SKM-1 (cell line): ENCODE results near the gene CACNB2.
A peak's percentile ranks its signal among the peaks of the same experiment; 100 is the strongest.

Experiments used
- DNase-seq: peaks from one replicate; lab custom pipeline; 2025; ENCODE audit not compliant: unreplicated experiment; lab: John Stamatoyannopoulos, UW

The CACNB2 gene

DNA sequence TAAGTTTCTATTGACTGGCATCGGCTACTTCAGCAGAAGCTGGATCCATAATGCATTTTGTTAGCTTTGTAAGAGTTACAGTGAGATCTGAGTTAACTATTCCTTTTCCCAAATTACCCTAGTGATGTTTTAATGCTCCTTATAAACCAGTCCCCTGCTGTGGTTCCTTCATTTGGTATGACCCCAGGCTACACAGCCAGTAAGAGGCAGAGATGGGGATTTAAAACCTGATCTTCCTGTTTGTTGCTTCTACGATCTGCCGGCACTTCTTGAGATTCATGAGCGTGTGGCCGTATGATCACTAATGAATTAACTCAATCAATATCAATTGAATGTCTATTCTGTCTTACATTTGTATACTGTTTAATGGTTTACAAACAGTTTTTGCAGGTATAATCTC, 86.1 kb downstream of the CACNB2 start:
- no peak for DNase-seq

DNA sequence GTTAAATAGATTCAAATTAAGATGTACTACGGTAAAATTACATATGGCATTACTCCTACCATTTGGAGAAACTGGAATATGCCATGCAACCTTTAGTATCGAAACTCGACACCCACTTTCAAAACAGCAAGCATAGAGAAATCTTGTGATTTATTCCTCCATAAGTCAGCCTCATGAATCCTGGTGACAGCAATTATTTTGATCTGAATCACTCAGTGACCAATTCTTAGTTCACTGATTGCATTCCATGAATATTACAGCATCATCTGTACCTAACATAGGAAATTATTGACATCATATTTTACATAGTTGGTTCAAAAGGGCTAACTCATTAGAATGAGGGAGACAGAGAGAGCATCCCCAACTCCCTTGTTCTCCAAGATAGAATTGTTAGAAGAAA, 89.6 kb downstream of the CACNB2 start:
- no peak for DNase-seq

DNA sequence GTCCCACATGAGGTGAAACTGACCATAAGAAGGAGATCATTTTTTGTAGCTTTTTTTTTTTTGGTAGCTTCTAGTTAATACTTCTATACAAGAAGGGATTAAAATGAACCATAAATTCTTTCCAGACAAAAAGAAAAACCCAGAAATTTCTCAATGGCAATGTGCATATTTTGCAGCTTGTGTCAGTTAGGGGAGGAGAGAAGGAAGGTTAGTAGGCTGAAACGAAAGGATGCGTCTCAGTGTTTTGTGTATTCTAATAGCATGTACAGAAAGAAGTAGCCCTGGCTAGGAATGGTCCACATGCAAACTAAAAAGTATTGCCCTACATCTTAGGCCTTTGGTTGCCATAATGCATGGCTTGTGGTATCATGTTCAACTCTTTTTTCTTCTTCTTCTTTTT, 90.6 kb downstream of the CACNB2 start:
- no peak for DNase-seq

DNA sequence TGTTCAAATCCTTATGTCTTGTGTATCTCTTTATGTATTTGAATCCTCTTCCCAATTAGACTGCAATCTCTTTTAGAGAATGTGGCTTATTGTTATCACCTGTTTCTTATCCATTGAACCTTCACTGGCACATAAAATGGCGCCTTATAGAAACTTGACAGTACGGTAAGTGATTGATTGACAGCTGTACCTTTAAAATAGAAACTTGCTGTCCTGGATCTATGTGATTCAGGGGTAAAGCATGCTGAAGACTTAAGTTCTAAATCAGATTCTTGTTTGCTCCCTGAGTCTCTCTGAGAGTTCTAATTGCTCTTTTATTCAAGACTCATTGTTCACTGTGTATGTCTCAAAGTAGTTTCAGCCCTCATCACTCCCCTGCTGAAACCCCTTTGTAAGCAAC, 91.3 kb downstream of the CACNB2 start:
- DNase-seq, result no peak

DNA sequence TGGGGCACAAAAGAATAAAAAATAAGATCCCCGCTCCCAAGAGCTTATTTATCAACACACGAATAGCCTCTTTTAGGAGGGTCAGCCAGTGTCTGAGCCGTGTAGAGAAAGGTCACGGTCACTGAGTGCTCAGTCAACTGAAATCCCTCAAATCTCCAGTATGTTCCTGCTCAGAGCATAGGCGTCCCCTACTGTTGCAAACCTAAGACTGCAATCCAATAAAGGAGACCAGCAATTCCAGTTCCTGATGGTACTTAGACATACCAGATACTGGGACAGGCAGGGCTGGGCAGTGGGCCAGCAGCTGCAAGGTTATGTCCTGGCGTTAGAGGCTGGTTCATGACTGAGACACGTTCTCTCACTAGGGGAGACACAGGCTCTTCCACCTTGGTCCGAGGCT, 93.6 kb downstream of the CACNB2 start:
- no peak for DNase-seq

DNA sequence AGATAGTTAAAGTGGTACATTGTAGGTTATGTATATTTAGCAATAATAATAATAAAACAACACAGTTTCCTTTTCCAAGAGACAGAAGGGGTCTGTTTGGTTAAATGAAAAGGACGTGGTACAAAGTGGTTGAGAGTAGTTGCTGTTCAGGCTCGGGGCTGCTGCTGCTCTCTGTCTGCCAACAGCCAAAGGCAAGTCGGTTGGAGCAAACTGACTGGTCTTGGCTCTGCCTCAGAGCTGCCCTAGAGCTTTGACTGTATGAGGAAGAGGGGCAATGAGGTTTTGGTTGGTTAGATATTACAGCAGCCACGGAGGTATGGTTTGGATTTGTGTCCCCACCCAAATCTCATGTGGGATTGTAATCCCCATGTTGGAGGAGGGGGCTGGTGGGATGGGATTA, 95.3 kb downstream of the CACNB2 start:
- DNase-seq, result no peak

DNA sequence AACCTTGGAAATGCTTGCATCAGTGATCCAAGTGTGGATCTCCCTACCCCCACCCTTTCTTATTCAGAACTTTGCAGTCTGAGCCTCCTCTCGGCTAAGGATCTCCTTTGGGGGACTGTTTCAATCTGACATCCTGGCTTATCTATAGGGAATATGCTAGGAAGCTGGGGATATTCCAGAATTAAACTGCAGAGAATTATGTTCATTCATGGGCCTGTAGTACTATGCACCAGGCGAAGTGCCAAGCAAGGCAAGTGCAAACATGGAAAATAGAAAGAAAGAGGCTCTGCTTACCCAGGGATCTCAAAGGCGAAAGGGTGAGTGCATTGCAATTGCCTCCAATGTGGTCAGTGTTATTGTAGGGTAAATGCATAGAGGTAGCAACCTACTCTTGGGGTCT, 96.5 kb downstream of the CACNB2 start:
- no peak for DNase-seq

DNA sequence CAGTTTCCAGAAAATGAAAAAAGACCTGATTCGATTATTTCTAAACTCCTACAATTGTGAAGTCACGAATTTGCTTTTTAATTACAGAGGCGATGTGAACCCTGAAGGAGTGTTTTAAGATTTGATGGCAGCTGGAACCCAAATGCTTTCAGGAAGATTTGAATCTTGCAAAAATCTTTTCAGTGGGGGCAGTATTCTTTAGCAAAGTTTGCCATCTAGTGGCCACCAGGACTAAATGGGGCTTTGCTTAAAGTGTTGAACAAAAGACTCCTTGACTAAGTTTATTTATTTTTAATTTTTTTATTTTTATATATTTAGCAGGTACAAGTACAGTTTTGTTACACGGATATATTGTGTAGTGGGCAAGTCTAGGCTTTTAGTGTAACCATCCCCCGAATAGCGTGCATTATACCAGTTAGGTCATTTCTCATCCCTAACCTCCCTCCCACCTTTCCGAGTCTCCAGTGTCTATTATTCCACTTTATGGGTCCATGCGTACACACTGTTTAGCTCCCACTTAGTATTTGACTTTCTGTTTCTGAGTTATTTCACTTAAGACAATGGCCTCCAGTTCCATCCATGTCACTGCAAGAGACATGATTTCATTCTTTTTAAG, 98.8 kb downstream of the CACNB2 start:
- DNase-seq, result no peak

DNA sequence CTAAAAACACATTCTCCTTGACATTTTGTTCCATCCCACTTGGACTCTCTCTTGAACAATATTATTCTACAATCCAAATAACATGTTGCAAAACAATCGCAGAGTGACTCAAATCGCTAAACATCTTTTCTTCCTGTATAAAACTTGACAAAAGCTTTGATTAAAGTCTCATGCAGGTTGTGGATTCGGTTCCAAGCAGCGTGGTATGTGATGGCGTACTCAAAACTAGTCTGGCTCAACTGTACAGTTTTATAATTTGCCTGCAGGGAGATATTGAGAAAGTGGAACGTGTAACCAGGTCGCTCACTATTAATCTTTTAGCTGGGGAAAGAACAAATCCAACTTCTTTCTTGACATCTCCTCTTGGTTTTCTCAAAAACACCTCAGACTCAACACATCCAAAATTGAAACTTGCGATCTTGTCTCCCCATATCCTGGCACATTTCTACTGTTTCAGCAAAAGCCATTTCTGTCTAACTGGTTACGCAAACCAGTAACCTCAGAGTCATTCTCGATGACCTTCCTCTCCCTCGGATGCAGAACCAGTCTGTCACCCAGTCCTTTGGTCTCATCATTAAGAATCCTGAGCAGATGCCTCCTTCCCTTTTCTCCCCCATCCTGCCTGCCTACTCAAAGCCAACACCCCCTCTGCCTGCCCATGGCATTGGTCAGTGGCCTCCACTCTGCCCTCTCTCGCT, 100.1 kb downstream of the CACNB2 start:
- DNase-seq, result peak; percentile 18

DNA sequence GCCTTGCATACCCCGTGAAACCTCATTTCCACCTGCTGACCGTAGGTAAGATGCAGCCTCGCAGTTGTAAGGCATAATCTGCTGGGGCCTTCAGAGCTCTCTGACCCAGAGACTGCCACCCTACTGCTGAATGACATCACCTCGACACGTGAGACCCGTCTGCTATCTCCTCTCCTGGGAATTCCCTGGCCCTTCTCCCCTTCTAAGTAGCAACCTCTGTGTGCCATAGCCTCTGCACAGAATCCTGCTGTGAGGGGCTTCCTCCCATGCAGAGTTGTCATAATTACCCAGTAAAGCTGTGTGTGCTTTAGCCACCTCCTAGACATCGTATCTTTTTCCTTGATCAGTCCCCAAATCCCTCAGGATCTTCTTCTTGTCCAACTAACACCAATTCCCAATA, 106.7 kb downstream of the CACNB2 start:
- DNase-seq, result no peak

DNA sequence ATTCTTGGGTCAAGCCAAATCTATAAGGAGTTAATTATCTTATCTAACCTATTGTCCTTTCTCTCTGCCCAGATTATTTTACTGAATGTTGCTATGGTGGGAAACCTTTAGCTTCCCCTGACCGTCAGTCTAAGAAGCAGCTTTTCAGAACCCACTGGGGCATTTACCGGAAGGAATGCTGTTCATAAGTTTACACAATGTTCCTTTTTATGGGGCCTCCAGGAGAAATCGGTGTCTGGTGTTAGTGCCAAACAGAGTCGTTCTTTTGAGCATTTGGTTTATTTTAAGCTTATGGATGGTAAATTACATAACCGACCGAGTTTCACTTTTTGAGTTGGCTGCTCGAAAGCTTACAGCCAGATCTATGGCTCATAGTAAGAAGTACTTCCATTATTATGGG, 111.9 kb downstream of the CACNB2 start:
- DNase-seq, result no peak

DNA sequence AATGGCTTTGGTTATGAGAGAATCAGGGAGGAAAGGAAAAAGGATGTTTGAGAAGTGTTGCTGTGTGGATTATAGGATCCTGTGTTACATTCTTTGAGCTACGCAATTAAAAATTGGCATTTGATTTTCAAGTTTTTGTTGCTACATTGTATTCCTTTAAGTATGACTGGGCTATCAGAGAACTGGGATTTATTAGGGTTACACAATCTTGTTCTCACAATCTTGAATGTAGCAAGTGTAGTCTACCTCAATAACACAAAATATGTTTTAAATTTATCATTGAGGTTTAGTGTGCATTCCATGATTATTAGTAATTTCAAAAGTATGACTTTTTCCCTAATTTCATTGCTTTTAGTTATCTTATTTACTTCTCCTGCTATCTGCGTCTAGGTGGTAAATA, 113.9 kb downstream of the CACNB2 start:
- no peak for DNase-seq

DNA sequence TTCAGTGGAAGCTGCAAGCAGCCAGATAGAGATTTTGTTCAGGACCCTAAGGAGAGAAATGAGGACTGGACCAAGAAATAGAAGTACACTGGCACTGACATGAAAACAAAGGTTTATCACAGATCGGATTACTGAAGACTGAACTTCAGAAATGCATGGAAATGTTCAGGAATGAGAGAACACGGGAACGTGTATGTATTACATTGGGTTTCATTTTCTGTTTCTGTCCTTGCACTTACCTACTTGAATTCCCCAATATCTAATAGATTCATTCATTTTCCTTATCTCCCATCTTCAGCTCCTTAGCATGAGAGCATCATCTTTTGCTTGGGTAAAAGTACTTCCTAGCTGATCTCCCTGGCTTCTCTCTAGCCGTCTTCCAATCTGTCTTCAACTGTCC, 114.5 kb downstream of the CACNB2 start:
- DNase-seq, result no peak

DNA sequence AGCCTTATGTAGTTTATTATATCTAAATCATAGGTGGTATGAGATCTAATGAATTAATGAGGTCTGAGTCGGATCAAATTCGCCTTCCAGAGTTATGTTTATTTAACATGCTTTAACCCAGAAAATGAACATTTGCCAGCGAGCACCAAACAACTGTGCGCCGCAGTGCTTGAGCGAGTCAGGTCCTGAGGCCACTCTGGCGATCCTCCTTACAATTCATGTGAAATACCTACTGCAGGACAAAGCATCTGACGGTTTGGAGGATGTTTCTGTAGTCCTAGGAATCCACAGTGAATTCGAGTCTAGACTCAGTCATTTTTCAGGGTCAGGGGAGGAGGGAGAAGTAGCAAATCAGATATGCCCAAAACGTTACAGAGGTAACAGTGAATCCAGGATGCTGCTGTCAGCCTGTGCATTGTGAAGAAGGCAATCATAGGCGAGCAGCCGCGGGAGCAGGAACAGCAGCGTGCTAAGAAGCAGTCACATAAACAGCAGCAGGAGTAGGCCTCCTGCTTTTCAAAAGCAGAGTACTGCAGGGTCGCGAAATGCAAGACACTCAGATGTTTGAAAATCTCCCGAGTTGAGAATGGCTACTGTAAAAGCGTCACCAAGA, 120.2 kb downstream of the CACNB2 start:
- no peak for DNase-seq

DNA sequence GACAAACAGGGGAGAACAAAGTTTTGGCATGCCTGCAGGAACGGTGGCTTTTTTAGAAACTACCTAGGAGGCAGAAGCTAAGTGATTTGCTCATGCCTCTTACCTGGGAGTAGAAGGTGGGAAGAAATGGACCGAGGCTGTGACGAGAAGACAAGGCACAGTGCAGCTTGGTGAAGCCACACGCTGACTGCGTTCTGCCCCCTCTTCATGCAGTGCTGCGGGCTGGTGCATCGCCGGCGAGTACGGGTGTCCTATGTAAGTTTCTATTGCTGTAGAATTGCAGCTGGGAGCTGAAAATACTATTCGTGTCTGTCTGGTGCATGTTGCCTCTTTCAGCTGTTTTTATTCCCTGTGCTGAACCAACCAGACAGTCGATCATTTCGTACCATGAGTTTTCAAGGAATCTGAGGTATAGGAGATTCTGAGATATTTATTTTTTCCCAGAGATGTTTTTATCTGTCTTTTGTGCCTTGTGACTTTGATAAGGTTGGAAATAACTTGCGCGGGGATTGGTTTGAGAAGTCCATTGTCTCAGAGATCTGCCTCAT, 120.9 kb downstream of the CACNB2 start:
- DNase-seq, result no peak

DNA sequence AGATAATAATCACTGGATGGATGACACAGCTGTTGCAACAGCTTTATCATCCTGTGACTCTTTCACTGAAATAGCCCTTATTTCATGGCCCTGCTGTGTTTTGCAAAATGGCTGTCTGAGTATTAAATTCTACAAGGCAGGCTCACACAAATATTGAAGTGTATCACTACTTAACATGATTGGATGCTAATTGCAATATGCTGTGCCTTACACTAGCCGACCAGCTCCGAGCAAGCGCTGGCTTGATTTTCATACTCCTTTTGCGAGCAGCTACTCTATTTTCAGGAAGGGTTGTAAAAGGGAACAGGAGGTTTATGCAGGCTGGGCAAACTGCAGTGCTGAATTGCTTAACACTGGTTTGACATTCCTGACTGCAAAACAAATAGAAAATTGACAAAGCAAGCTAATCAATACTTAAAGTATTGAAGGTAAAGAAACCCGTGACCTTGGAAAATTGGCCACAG, 121.6 kb downstream of the CACNB2 start:
- DNase-seq, result no peak

DNA sequence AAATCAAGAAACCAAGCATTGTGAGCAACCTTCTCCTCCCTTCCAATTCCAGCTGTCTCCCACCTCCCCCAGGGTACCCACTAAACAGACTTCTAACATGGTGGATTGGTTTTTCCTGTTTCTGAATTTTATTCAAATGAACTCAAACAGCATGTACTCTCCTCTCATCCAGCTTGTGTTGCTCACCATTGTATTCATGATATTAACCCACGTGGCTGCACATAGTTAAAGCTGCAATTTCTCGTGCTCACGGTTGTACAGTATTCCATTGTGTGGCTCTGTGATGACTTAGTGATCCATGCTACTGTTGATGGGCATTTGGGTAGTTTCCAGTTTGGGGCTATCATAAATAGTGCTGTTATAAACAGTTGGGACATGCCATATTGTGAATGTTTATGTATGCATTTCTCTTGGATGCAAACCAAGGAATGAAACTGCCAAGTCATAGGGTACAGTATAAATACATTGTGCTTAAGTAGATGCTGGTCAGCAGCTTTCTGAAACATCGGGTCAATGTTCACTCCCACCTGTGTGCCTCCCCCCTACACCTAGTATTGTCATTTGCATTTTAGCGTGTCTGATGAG, 124.3 kb downstream of the CACNB2 start:
- DNase-seq, result no peak

DNA sequence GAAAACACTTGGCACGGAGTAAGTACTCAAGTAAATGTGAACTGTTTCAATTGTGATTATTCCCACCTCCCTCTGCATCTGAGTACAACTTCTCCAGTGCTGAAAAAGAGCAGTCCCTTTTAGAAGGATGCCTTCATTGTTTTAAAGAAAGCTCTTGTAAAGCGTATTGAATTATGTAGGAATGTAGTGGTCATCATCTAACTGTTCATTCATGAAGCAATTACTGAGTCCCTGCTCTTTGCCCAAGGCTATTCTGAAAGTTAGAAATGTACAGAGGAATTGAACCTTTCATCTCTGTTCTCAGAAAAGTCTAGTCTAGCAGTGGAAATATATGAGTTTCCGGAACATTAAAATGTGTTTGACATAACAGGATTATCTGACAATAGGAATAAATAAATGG, 127.8 kb downstream of the CACNB2 start:
- DNase-seq, result no peak

DNA sequence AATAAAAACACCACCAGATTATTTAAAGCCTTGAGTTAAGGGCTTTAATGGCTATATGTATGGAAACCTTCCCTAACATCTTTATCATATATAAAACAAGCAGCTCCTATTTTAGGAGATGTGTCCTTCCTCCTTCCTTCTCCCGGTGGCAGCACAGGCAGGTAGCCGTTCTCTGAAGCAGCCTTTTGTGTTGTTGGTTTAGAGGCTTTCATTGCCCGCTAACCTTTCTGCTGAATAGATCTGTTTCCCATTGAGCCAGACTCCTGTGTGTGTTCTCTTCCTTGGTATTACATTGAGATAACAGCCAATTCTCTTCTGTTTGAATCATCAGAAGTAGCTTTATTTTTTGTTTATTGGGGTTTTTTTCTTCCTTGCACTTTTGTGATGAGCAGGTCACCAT, 131.3 kb downstream of the CACNB2 start:
- DNase-seq, result no peak

DNA sequence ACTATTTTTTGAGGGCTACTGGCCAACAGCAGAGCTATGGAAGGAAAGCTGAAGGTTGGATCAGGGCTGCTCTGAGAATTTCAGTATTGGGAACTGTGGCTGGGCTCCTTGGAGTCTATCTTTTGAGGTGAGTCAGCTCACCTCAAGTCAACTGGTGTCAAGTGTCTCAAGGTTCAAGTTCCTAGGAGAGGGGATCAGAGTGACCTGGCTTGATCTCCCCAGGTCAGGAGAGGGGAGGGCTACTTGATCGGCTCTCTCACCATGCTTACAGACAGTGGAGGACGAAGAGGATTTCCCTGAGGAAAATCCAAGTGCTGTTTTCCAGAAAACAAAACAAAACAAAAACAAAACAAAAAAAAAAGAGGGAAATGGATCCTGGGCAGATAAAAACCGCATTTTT, 132.8 kb downstream of the CACNB2 start:
- DNase-seq, result no peak

DNA sequence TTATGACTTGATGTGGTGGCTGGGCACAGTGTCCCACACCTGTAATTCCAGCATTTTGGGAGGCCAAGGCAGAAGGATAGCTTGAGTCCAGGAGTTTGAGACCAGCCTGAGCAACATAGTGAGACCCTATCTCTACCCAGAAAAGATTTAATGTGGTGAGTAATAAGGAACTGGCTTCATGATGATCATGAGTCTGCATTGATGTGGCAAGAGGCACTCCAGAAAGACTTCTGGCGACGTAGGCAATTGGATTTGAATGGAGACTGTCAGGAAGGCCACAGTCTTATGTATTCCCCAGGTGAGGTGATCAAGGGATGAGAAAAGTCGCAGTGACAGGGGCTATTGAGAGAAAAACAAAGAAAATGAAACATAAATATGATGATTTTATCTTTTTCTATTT, 138.0 kb downstream of the CACNB2 start:
- no peak for DNase-seq

DNA sequence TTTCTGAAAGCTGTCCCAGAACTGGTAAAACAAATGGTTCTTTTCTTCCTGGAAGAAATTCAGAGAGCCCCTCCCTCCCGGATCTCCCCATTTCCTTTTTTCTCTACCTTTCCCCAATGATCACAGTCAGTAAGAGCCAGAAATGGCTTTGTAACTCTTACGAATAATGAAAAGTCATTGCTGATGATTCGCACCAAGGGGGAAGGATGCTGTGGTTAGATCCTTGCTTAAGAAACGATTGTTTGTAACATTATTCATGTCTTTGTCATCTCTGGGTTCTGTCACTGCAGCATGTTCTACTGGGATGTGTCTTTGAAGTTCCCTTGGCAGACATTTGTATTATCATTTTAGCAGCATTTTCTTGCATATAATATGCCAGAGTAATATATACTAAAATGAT, 138.9 kb downstream of the CACNB2 start:
- DNase-seq, result no peak
